GM23338 (cell line): Measurements from ENCODE around the gene KCNK15. TPM values are rescaled to one million over a fixed set of nuclear protein-coding genes. Genes with fewer than 3 reads are reported as not detected.

Experiments used
- ATAC-seq: fragments of 200-7000 bp; cut with Tn5 transposase; 3 replicates; pipeline ENCODE4 v1.9.1; 2020
- DNase-seq: peaks from one replicate; pipeline ENCODE4 v3.0.0-alpha.2; 2015; ENCODE audit warnings: low spot score
- H2AFZ ChIP-seq: fragments of 200-600 bp; sonication (generic); 2 replicates; pipeline ENCODE4 v1.8.0; 2016; ENCODE audit warnings: antibody characterized with exemption, mild to moderate bottlenecking, moderate library complexity
- H3F3A ChIP-seq: fragments of 200-600 bp; sonication (generic); replicated peaks from 2 replicates; pipeline ENCODE4 v1.8.0; 2017; ENCODE audit warnings: antibody characterized with exemption, mixed run types, low read depth
- H3K27ac ChIP-seq: fragments of 200-600 bp; sonication (generic); 2 replicates; pipeline ENCODE4 v1.6.1; 2016; ENCODE audit warnings: low read depth
- H3K27me3 ChIP-seq: fragments of 200-600 bp; sonication (generic); 2 replicates; pipeline ENCODE4 v1.8.0; 2016; ENCODE audit warnings: mild to moderate bottlenecking, mixed run types, moderate library complexity; ENCODE audit not compliant: insufficient read depth
- H3K36me3 ChIP-seq: fragments of 200-600 bp; sonication (generic); 2 replicates; pipeline ENCODE4 v1.8.0; 2016; ENCODE audit warnings: mild to moderate bottlenecking; ENCODE audit not compliant: insufficient read depth
- H3K4me1 ChIP-seq: fragments of 200-600 bp; sonication (generic); 2 replicates; pipeline ENCODE4 v1.8.0; 2016; ENCODE audit warnings: mild to moderate bottlenecking, moderate library complexity; ENCODE audit not compliant: insufficient read depth
- H3K4me2 ChIP-seq: fragments of 200-600 bp; sonication (generic); 2 replicates; pipeline ENCODE4 v1.7.1; 2017; ENCODE audit warnings: mixed run types
- H3K4me3 ChIP-seq: fragments of 200-600 bp; sonication (generic); 2 replicates; pipeline ENCODE4 v1.6.1; 2016; ENCODE audit warnings: mixed run types
- H3K79me2 ChIP-seq: fragments of 200-600 bp; sonication (generic); replicated peaks from 2 replicates; pipeline ENCODE4 v1.8.0; 2017; ENCODE audit warnings: mild to moderate bottlenecking; ENCODE audit not compliant: insufficient read depth
- H3K9me2 ChIP-seq: fragments of 200-600 bp; sonication (generic); 2 replicates; pipeline ENCODE4 v1.8.0; 2017; ENCODE audit not compliant: insufficient read depth
- H4K20me1 ChIP-seq: fragments of 200-600 bp; sonication (generic); replicated peaks from 2 replicates; pipeline ENCODE4 v1.8.0; 2017; ENCODE audit warnings: mild to moderate bottlenecking; ENCODE audit not compliant: insufficient read depth
- H3K27ac Mint-ChIP-seq: 2 replicates; pipeline ENCODE4 v1.8.0; 2020; ENCODE audit warnings: inconsistent platforms, mild to moderate bottlenecking, moderate library complexity, mixed read lengths
- H3K27me3 Mint-ChIP-seq: 3 replicates; pipeline ENCODE4 v1.8.0; 2022; ENCODE audit warnings: low read depth, mild to moderate bottlenecking, moderate library complexity, mixed read lengths, inconsistent platforms; ENCODE audit not compliant: insufficient read depth, poor library complexity
- H3K36me3 Mint-ChIP-seq: 3 replicates; pipeline ENCODE4 v1.8.0; 2021; ENCODE audit warnings: low read depth, mild to moderate bottlenecking, inconsistent platforms, moderate library complexity, mixed read lengths
- H3K4me1 Mint-ChIP-seq: 3 replicates; pipeline ENCODE4 v1.8.0; 2020; ENCODE audit warnings: mild to moderate bottlenecking, inconsistent platforms, mixed read lengths
- H3K4me3 Mint-ChIP-seq: 3 replicates; pipeline ENCODE4 v1.8.0; 2021; ENCODE audit warnings: moderate library complexity, mild to moderate bottlenecking, inconsistent platforms, mixed read lengths
- H3K9me3 Mint-ChIP-seq: 3 replicates; pipeline ENCODE4 v1.8.0; 2020; ENCODE audit warnings: moderate library complexity, mild to moderate bottlenecking, inconsistent platforms, mixed read lengths
- CREB1 ChIP-seq: fragments of 250-450 bp; sonication (Bioruptor Pico); IDR thresholded peaks from 2 replicates; pipeline ENCODE4 v1.5.0; 2020; ENCODE audit warnings: low read depth, mild to moderate bottlenecking, moderate library complexity
- CTCF ChIP-seq, 2 experiments: fragments of 200-600 bp in 1 of 2; sonication (generic) in 1 of 2; conservative IDR thresholded peaks; 2 replicates each; pipeline versions ENCODE4 v1.5.1 to v1.6.1; 2016 to 2017; ENCODE audit warnings: antibody characterized with exemption in 2 of 2, low read depth in 2 of 2, mild to moderate bottlenecking in 2 of 2, moderate library complexity in 1 of 2
- ETS1 ChIP-seq: IDR thresholded peaks from 2 replicates; pipeline ENCODE4 v1.6.1; 2016; ENCODE audit warnings: antibody characterized with exemption
- EZH2 ChIP-seq: fragments of 200-600 bp; sonication (generic); IDR thresholded peaks from one replicate; pipeline ENCODE4 v1.8.0; 2017; ENCODE audit warnings: antibody characterized with exemption, mild to moderate bottlenecking, low read depth; ENCODE audit not compliant: unreplicated experiment
- EZH2phosphoT487 ChIP-seq: fragments of 200-600 bp; sonication (generic); IDR thresholded peaks from one replicate; pipeline ENCODE4 v1.8.1; 2018; ENCODE audit warnings: antibody characterized with exemption; ENCODE audit not compliant: unreplicated experiment
- JUNB ChIP-seq: IDR thresholded peaks from one replicate; pipeline ENCODE4 v1.6.1; 2016; ENCODE audit warnings: antibody characterized with exemption; ENCODE audit not compliant: unreplicated experiment
- NANOG ChIP-seq: IDR thresholded peaks from 2 replicates; pipeline ENCODE4 v1.6.1; 2016; ENCODE audit warnings: antibody characterized with exemption, borderline replicate concordance
- STAT1 ChIP-seq: IDR thresholded peaks from one replicate; pipeline ENCODE4 v1.6.1; 2016; ENCODE audit warnings: antibody characterized with exemption; ENCODE audit not compliant: unreplicated experiment
- ZNF114 ChIP-seq: fragments of 250-450 bp; sonication (Bioruptor Pico); IDR thresholded peaks from 2 replicates; pipeline ENCODE4 v1.5.0; 2020; ENCODE audit warnings: mild to moderate bottlenecking, moderate library complexity
- ZNF331 ChIP-seq: fragments of 250-450 bp; sonication (Bioruptor Pico); IDR thresholded peaks from 2 replicates; pipeline ENCODE4 v1.5.0; 2020; ENCODE audit warnings: low read depth, mild to moderate bottlenecking, moderate library complexity
- ZNF462 ChIP-seq: fragments of 250-450 bp; sonication (Bioruptor Pico); IDR thresholded peaks from 2 replicates; pipeline ENCODE4 v1.5.0; 2020; ENCODE audit warnings: mild to moderate bottlenecking, moderate library complexity
- polyA plus RNA-seq: library from polyadenylated mRNA; unstranded; fragments of >200 nt; fragmentation: Nextera tagmentation; extraction: Ambion mirVana; gene quantifications from 2 replicates; pipeline ENCODE4 v1.2.1, GENCODE V29; 2016
- total RNA-seq: library from RNA; depleted of rRNA; stranded (reverse); fragments of >200 nt; shearing (Covaris generic); gene quantifications from 2 replicates; pipeline ENCODE4 v1.2.3, GENCODE V29; 2014

KCNK15 gene
- total and polyA plus RNA-seq, 2 experiments from 2014 or later = 0.63 to 3.3 TPM

GRCh38 chr20:44723798-44724362, 21.8 kb upstream of the KCNK15 start:
- Mint-ChIP-seq H3K4me1 (peaks cover 22% of the 10 kb centered on the region), H3K36me3 (no peaks in the 10 kb centered on the region), H3K27me3 (peaks cover 7% of the 10 kb centered on the region), H3K9me3 (no peaks in the 10 kb centered on the region), H3K27ac (no peak overlapping the region), H3K4me3 (no peak overlapping the region)
- H3K4me3 ChIP-seq = no peak overlapping the region
- ATAC-seq (no peak), DNase-seq (no peak)
- TF ChIP-seq ZNF114 (CRISPR knock-in tag) (no peak), ZNF462 (CRISPR knock-in tag) (no peak)
- no peaks in the 10 kb centered on the region for H3K36me3 ChIP-seq
- H3K9me2 ChIP-seq = no peaks in the 10 kb centered on the region
- no peak overlapping the region for H3K4me2 ChIP-seq
- no peaks in the 10 kb centered on the region for H4K20me1 ChIP-seq
- no peak overlapping the region for H2AFZ ChIP-seq
- no peak overlapping the region for H3K27ac ChIP-seq
- H3K79me2 ChIP-seq = no peaks in the 10 kb centered on the region
- peaks cover 14% of the 10 kb centered on the region for H3K4me1 ChIP-seq
- no peaks in the 10 kb centered on the region for H3K27me3 ChIP-seq
- H3F3A ChIP-seq = no peaks in the 10 kb centered on the region

- no peaks in the 10 kb centered on the region for H3K9me3 Mint-ChIP-seq
- TF ChIP-seq NANOG (no peak), STAT1 (no peak), ZNF331 (CRISPR knock-in tag) (no peak), EZH2 (no peak), CTCF (conservative IDR thresholded peaks at IDR 0.05; ENCODE audit: low read depth in 2 of 2) (no peak), JUNB (no peak), ZNF114 (CRISPR knock-in tag) (no peak), ETS1 (no peak), CREB1 (CRISPR knock-in tag) (no peak), EZH2phosphoT487 (no peak)
Observed at GRCh38 chr20:44724423-44725091, 21.1 kb upstream of the KCNK15 start.

More at GRCh38 chr20:44724423-44725091, 21.1 kb upstream of the KCNK15 start:
- peak; percentile 47 for ATAC-seq
- Mint-ChIP-seq H3K36me3 (no peaks in the 10 kb centered on the region), H3K4me3 (no peak overlapping the region), H3K27me3 (peaks cover 7% of the 10 kb centered on the region), H3K4me1 (peaks cover 29% of the 10 kb centered on the region), H3K27ac (no peak overlapping the region)
- Histone ChIP-seq H3K36me3 (no peaks in the 10 kb centered on the region), H2AFZ (no peak overlapping the region), H3K4me3 (peak overlapping the region; percentile 23; the same call in 1 of the 2 replicates), H3K9me2 (no peaks in the 10 kb centered on the region), H3K4me2 (peak overlapping the region; percentile 32; the same call in 1 of the 2 replicates), H3F3A (no peaks in the 10 kb centered on the region), H3K79me2 (no peaks in the 10 kb centered on the region), H3K27ac (no peak overlapping the region), H4K20me1 (no peaks in the 10 kb centered on the region), H3K4me1 (peaks cover 21% of the 10 kb centered on the region), H3K27me3 (no peaks in the 10 kb centered on the region)
- DNase-seq = peak; percentile 55
